Peyer's patch (tissue), 4 donors: ENCODE measurements around the gene LCN2. TPM values are rescaled to one million over a fixed set of nuclear protein-coding genes. Genes with fewer than 3 reads are reported as not detected.
A peak's percentile ranks its signal among the peaks of the same experiment; 100 is the strongest.

Experiments
- DNase-seq, 3 donors: peaks; one replicate each; pipeline ENCODE4 v3.0.0-alpha.2; 2017 to 2019
- H3K27ac ChIP-seq, 4 donors: fragments of 200-600 bp; sonication (generic); one replicate each; pipeline ENCODE4 v1.5.1; 2016 to 2019
- H3K27me3 ChIP-seq, 2 donors: fragments of 200-600 bp; sonication (generic); one replicate each; pipeline ENCODE4 v1.5.1; 2019
- H3K36me3 ChIP-seq, 3 donors: fragments of 200-600 bp; sonication (generic); one replicate each; pipeline ENCODE4 v1.5.1; 2016 to 2019
- H3K4me1 ChIP-seq, 4 donors: fragments of 200-600 bp; sonication (generic); one replicate each; pipeline ENCODE4 v1.5.1; 2016 to 2019
- H3K4me3 ChIP-seq, 4 donors: fragments of 200-600 bp; sonication (generic); 1 replicate in 3 of 4; 2 replicates in 1 of 4; pipeline ENCODE4 v1.5.1; 2016 to 2019; ENCODE audit warnings: mild to moderate bottlenecking in 1 of 4
- H3K9me3 ChIP-seq, 4 donors: fragments of 200-600 bp; sonication (generic); one replicate each; pipeline ENCODE4 v1.5.1; 2016 to 2019; ENCODE audit warnings: mild to moderate bottlenecking in 1 of 4
- CTCF ChIP-seq, 6 experiments: fragments of 450-650 bp in 4 of 6; fragments of 200-600 bp in 2 of 6; sonication (generic) in 1 of 6; IDR thresholded peaks; one replicate each; pipeline ENCODE4 v1.5.1; 2017 to 2019; ENCODE audit warnings: antibody characterized with exemption in 6 of 6, mild to moderate bottlenecking in 3 of 6, moderate library complexity in 1 of 6
- POLR2A ChIP-seq, 2 donors: fragments of 450-650 bp; IDR thresholded peaks; one replicate each; pipeline ENCODE4 v1.5.1; 2017; ENCODE audit warnings: antibody characterized with exemption in 2 of 2, mild to moderate bottlenecking in 2 of 2, moderate library complexity in 2 of 2
- total RNA-seq, 4 donors: library from RNA; depleted of rRNA; stranded (reverse); fragments of >200 nt; gene quantifications; one replicate each; pipeline ENCODE4 v1.1.0, GENCODE V29; 2016

LCN2 gene
- total RNA-seq, 4 donors from 2014 or later = 1.9 to 191 (median 37.1) TPM

- no peaks in the 10 kb centered on the region for H3K9me3 ChIP-seq
- DNase-seq = peak in 1 of 3 donors; percentile 16
- H3K27me3 ChIP-seq = no peaks in the 10 kb centered on the region
- no peaks in the 10 kb centered on the region for H3K36me3 ChIP-seq
- TF ChIP-seq POLR2A (IDR thresholded peaks at IDR 0.05) (no peak), CTCF (IDR thresholded peaks at IDR 0.05) (no peak)
- H3K27ac ChIP-seq = no peak overlapping the region
- H3K4me3 ChIP-seq = no peak overlapping the region
- H3K4me1 ChIP-seq = no peaks in the 10 kb centered on the region
Measured at GRCh38 chr9:128142596-128142995, 6.7 kb upstream of the LCN2 start.

GRCh38 chr9:128143525-128144238 lies 5.6 kb upstream of the LCN2 start:
- no peak for TF ChIP-seq POLR2A (IDR thresholded peaks at IDR 0.05)
- no peak for TF ChIP-seq CTCF (IDR thresholded peaks at IDR 0.05)
- Histone ChIP-seq H3K4me1 (peaks cover 0 to 3% (median 1%) of the 10 kb centered on the region in 4 donors), H3K27ac (no peak overlapping the region), H3K4me3 (no peak overlapping the region), H3K36me3 (no peaks in the 10 kb centered on the region), H3K27me3 (no peaks in the 10 kb centered on the region), H3K9me3 (no peaks in the 10 kb centered on the region)
- peak in 1 of 3 donors; percentile 16 for DNase-seq

GRCh38 chr9:128144239-128145181 lies 4.7 kb upstream of the LCN2 start:
- Histone ChIP-seq H3K36me3 (no peaks in the 10 kb centered on the region), H3K4me3 (no peak overlapping the region), H3K27ac (no peak overlapping the region), H3K9me3 (no peaks in the 10 kb centered on the region), H3K4me1 (peaks cover 0 to 11% (median 2%) of the 10 kb centered on the region in 4 donors), H3K27me3 (no peaks in the 10 kb centered on the region)
- peak in 1 of 3 donors; percentile 33 for DNase-seq
- TF ChIP-seq POLR2A (IDR thresholded peaks at IDR 0.05) = no peak
- TF ChIP-seq CTCF (IDR thresholded peaks at IDR 0.05) = no peak

- Histone ChIP-seq H3K9me3 (no peaks in the 10 kb centered on the region), H3K4me1 (peaks cover 0 to 13% (median 2%) of the 10 kb centered on the region in 4 donors), H3K36me3 (no peaks in the 10 kb centered on the region), H3K4me3 (no peak overlapping the region), H3K27me3 (no peaks in the 10 kb centered on the region), H3K27ac (no peak overlapping the region)
- no peak for TF ChIP-seq CTCF (IDR thresholded peaks at IDR 0.05)
- no peak for TF ChIP-seq POLR2A (IDR thresholded peaks at IDR 0.05)
- DNase-seq = no peak
Measured at GRCh38 chr9:128145536-128145935, 3.7 kb upstream of the LCN2 start.

GRCh38 chr9:128145951-128146351 lies 3.3 kb upstream of the LCN2 start:
- H3K36me3 ChIP-seq = no peaks in the 10 kb centered on the region

More at GRCh38 chr9:128145951-128146351, 3.3 kb upstream of the LCN2 start:
- TF ChIP-seq CTCF (IDR thresholded peaks at IDR 0.05) = no peak
- H3K27ac ChIP-seq = no peak overlapping the region
- H3K27me3 ChIP-seq = no peaks in the 10 kb centered on the region
- peak in 1 of 3 donors; percentile 34 for DNase-seq
- peaks cover 0 to 13% (median 2%) of the 10 kb centered on the region in 4 donors for H3K4me1 ChIP-seq
- H3K9me3 ChIP-seq = no peaks in the 10 kb centered on the region
- H3K4me3 ChIP-seq = no peak overlapping the region
